IPS DF 19.7 (cell line): ENCODE results near the gene SERHL2.
"Not testable (repeated sequence)": the region's sequence is repeated elsewhere in the genome, so short reads cannot be mapped to it uniquely, and the experiment has no call there.

ENCODE experiments used
- DNase-seq: peaks from one replicate; pipeline ENCODE4 v3.0.0-alpha.2; 2013; ENCODE audit warnings: low read depth, low spot score

Gene SERHL2

GRCh38 chr22:42574046-42574445 lies 20.3 kb downstream of the SERHL2 start:
- not testable (repeated sequence) for DNase-seq

GRCh38 chr22:42574468-42574867 lies 20.7 kb downstream of the SERHL2 start:
- DNase-seq = not testable (repeated sequence)

GRCh38 chr22:42575996-42576574 lies 22.3 kb downstream of the SERHL2 start:
- DNase-seq = not testable (repeated sequence)

- DNase-seq = not testable (repeated sequence)
Measured at GRCh38 chr22:42577141-42577540, 23.4 kb downstream of the SERHL2 start.

- DNase-seq = no peak
Measured at GRCh38 chr22:42577623-42578240, 24.0 kb downstream of the SERHL2 start.

GRCh38 chr22:42580040-42580439 lies 26.3 kb downstream of the SERHL2 start:
- DNase-seq = not testable (repeated sequence)

- not testable (repeated sequence) for DNase-seq
Measured at GRCh38 chr22:42581194-42581761, 27.5 kb downstream of the SERHL2 start.

GRCh38 chr22:42581762-42582716 lies 28.3 kb downstream of the SERHL2 start:
- no peak for DNase-seq

- no peak for DNase-seq
Measured at GRCh38 chr22:42582987-42583386, 29.2 kb downstream of the SERHL2 start.

- DNase-seq = no peak
Measured at GRCh38 chr22:42584364-42584940, 30.7 kb downstream of the SERHL2 start.

GRCh38 chr22:42585096-42585495 lies 31.3 kb downstream of the SERHL2 start:
- no peak for DNase-seq

- no peak for DNase-seq
Measured at GRCh38 chr22:42586381-42586780, 32.6 kb downstream of the SERHL2 start.

- DNase-seq = no peak
Measured at GRCh38 chr22:42587588-42588175, 33.9 kb downstream of the SERHL2 start.

- DNase-seq = no peak
Measured at GRCh38 chr22:42591987-42592386, 38.2 kb downstream of the SERHL2 start.

GRCh38 chr22:42595434-42595833 lies 41.7 kb downstream of the SERHL2 start:
- no peak for DNase-seq

GRCh38 chr22:42596336-42596735 lies 42.6 kb downstream of the SERHL2 start:
- no peak for DNase-seq

- DNase-seq = no peak
Measured at GRCh38 chr22:42596863-42597530, 43.2 kb downstream of the SERHL2 start.

- DNase-seq = no peak
Measured at GRCh38 chr22:42601879-42602465, 48.2 kb downstream of the SERHL2 start.

- no peak for DNase-seq
Measured at GRCh38 chr22:42602470-42602869, 48.7 kb downstream of the SERHL2 start.

GRCh38 chr22:42603427-42603826 lies 49.7 kb downstream of the SERHL2 start:
- DNase-seq = no peak
